Measurements from ENCODE around the gene XRN2.

The XRN2 gene

GRCh38 chr20:21301940-21302663 lies 1.0 kb upstream of the XRN2 start:
- DNase-seq: no peak

GRCh38 chr20:21302664-21303060 lies 469 bp upstream of the XRN2 start:
- DNase-seq: no peak

GRCh38 chr20:21303872-21304586 lies 898 bp downstream of the XRN2 start:
- no peak for DNase-seq

GRCh38 chr20:21308340-21308739 lies 5.2 kb downstream of the XRN2 start:
- no peak for DNase-seq

GRCh38 chr20:21309678-21310467 lies 6.7 kb downstream of the XRN2 start:
- no peak for DNase-seq

GRCh38 chr20:21312813-21313474 lies 9.8 kb downstream of the XRN2 start:
- DNase-seq: no peak

GRCh38 chr20:21315138-21315537 lies 12.0 kb downstream of the XRN2 start:
- no peak for DNase-seq

- DNase-seq: no peak
Observed at GRCh38 chr20:21322083-21322710, 19.1 kb downstream of the XRN2 start.

GRCh38 chr20:21322921-21323331 lies 19.8 kb downstream of the XRN2 start:
- DNase-seq: no peak

GRCh38 chr20:21323640-21324039 lies 20.5 kb downstream of the XRN2 start:
- no peak for DNase-seq

- DNase-seq: no peak
Observed at GRCh38 chr20:21324126-21324525, 21.0 kb downstream of the XRN2 start.

- no peak for DNase-seq
Observed at GRCh38 chr20:21325296-21325695, 22.2 kb downstream of the XRN2 start.

GRCh38 chr20:21326700-21327099 lies 23.6 kb downstream of the XRN2 start:
- DNase-seq: no peak

- DNase-seq: no peak
Observed at GRCh38 chr20:21336455-21337151, 33.5 kb downstream of the XRN2 start.

GRCh38 chr20:21338291-21338690 lies 35.2 kb downstream of the XRN2 start:
- no peak for DNase-seq

- no peak for DNase-seq
Observed at GRCh38 chr20:21339499-21339898, 36.4 kb downstream of the XRN2 start.

- DNase-seq: no peak
Observed at GRCh38 chr20:21340991-21341697, 38.0 kb downstream of the XRN2 start.

GRCh38 chr20:21342656-21343345 lies 39.7 kb downstream of the XRN2 start:
- no peak for DNase-seq

- no peak for DNase-seq
Observed at GRCh38 chr20:21344206-21344900, 41.2 kb downstream of the XRN2 start.

- no peak for DNase-seq
Observed at GRCh38 chr20:21344961-21345360, 41.8 kb downstream of the XRN2 start.

All from NCI-H187 (cell line).